ENCODE data around the gene SMYD3.
"Not testable (repeated sequence)": the region's sequence is repeated elsewhere in the genome, so short reads cannot be mapped to it uniquely, and the experiment has no call there.

The SMYD3 gene

GRCh38 chr1:246350745-246351144, 156.3 kb downstream of the SMYD3 start:
- no peak for FAIRE-seq

GRCh38 chr1:246343937-246344336, 163.1 kb downstream of the SMYD3 start:
- no peak for FAIRE-seq

GRCh38 chr1:246343251-246343650, 163.8 kb downstream of the SMYD3 start:
- FAIRE-seq, result no peak

GRCh38 chr1:246338546-246338945, 168.5 kb downstream of the SMYD3 start:
- FAIRE-seq, result no peak

- FAIRE-seq, result no peak
These were observed 169.0 kb downstream of the SMYD3 start for GRCh38 chr1:246338098-246338497.

GRCh38 chr1:246335151-246335550, 171.9 kb downstream of the SMYD3 start:
- FAIRE-seq, result no peak

GRCh38 chr1:246333855-246334254, 173.2 kb downstream of the SMYD3 start:
- FAIRE-seq, result no peak

- no peak for FAIRE-seq
These were observed 175.0 kb downstream of the SMYD3 start for GRCh38 chr1:246332078-246332477.

- no peak for FAIRE-seq
These were observed 177.2 kb downstream of the SMYD3 start for GRCh38 chr1:246329900-246330299.

GRCh38 chr1:246329292-246329691, 177.8 kb downstream of the SMYD3 start:
- FAIRE-seq, result not testable (repeated sequence)

- no peak for FAIRE-seq
These were observed 182.4 kb downstream of the SMYD3 start for GRCh38 chr1:246324711-246325110.

- not testable (repeated sequence) for FAIRE-seq
These were observed 183.0 kb downstream of the SMYD3 start for GRCh38 chr1:246324033-246324432.

- FAIRE-seq, result no peak
These were observed 186.8 kb downstream of the SMYD3 start for GRCh38 chr1:246320286-246320685.

- no peak for FAIRE-seq
These were observed 187.9 kb downstream of the SMYD3 start for GRCh38 chr1:246319083-246319714.

GRCh38 chr1:246318622-246319021, 188.5 kb downstream of the SMYD3 start:
- FAIRE-seq, result no peak

- no peak for FAIRE-seq
These were observed 189.1 kb downstream of the SMYD3 start for GRCh38 chr1:246318036-246318359.

- FAIRE-seq, result no peak
These were observed 189.6 kb downstream of the SMYD3 start for GRCh38 chr1:246317332-246318035.

- no peak for FAIRE-seq
These were observed 195.6 kb downstream of the SMYD3 start for GRCh38 chr1:246311461-246311860.

GRCh38 chr1:246309247-246309884, 197.7 kb downstream of the SMYD3 start:
- FAIRE-seq, result no peak

- no peak for FAIRE-seq
These were observed 198.5 kb downstream of the SMYD3 start for GRCh38 chr1:246308533-246309075.

- peak; percentile 83 for FAIRE-seq
These were observed 200.6 kb downstream of the SMYD3 start for GRCh38 chr1:246306415-246307037.

GRCh38 chr1:246304484-246305259, 202.4 kb downstream of the SMYD3 start:
- FAIRE-seq, result no peak
